ENCODE data around the gene RABL6.

GRCh38 chr9:136814725-136815421 lies 7.1 kb downstream of the RABL6 start:
- TF ChIP-seq CTCF (IDR thresholded peaks at IDR 0.05) (no peak), POLR2A (IDR thresholded peaks at IDR 0.05) (no peak)

All from esophagus squamous epithelium (tissue), 4 donors.